GM12892 (cell line): Measurements from ENCODE around the gene RNF212B.
"Not testable (repeated sequence)": the region's sequence is repeated elsewhere in the genome, so short reads cannot be mapped to it uniquely, and the experiment has no call there.

Experiments used
- POLR2A ChIP-seq: IDR thresholded peaks from 2 replicates; pipeline ENCODE4 v1.6.1; 2011; ENCODE audit warnings: low read depth, low read length, control low read depth
- POLR2AphosphoS5 ChIP-seq: IDR thresholded peaks from 2 replicates; pipeline ENCODE4 v1.6.1; 2011; ENCODE audit warnings: low read depth, low read length, control low read depth
- TAF1 ChIP-seq: IDR thresholded peaks from 2 replicates; pipeline ENCODE4 v1.6.1; 2011; ENCODE audit warnings: low read depth, mild to moderate bottlenecking, control low read depth, low read length, borderline replicate concordance

GRCh38 chr14:23196487-23196886, 41.2 kb upstream of the RNF212B start:
- TF ChIP-seq POLR2AphosphoS5, POLR2A, TAF1: not testable (repeated sequence)
